Measurements from ENCODE around the gene UBAP1.

DNA sequence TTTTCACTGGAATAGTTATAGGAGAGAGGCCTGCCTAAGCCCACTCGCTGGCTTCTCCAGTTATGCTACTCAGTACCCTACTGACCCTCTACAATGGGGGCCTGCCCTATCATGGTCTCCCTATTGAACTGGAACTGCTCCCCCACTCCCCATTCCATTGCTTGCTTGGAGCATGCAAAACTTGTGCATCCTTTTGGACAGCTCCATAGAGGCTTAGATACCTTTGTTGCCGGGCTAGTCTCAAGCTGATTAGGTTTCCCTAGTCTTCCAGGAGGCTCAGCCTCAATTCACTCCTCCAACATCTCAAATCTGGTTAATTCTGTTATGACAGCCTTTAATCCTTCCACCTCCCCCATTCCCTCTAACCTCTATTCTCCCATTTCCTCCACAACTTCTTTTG, 110.3 kb downstream of the UBAP1 start:
- TF ChIP-seq, protein P1, sequence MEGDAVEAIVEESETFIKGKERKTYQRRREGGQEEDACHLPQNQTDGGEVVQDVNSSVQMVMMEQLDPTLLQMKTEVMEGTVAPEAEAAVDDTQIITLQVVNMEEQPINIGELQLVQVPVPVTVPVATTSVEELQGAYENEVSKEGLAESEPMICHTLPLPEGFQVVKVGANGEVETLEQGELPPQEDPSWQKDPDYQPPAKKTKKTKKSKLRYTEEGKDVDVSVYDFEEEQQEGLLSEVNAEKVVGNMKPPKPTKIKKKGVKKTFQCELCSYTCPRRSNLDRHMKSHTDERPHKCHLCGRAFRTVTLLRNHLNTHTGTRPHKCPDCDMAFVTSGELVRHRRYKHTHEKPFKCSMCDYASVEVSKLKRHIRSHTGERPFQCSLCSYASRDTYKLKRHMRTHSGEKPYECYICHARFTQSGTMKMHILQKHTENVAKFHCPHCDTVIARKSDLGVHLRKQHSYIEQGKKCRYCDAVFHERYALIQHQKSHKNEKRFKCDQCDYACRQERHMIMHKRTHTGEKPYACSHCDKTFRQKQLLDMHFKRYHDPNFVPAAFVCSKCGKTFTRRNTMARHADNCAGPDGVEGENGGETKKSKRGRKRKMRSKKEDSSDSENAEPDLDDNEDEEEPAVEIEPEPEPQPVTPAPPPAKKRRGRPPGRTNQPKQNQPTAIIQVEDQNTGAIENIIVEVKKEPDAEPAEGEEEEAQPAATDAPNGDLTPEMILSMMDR (IDR thresholded peaks at IDR 0.05): no peak
- TF ChIP-seq EP300 (IDR thresholded peaks at IDR 0.05) (no peak), POLR2AphosphoS5 (IDR thresholded peaks at IDR 0.05) (no peak), POLR2A (IDR thresholded peaks at IDR 0.05) (no peak)
